Testis (tissue), 2 donors: Measurements from ENCODE around the gene MFSD12.
"Not testable (repeated sequence)": the region's sequence is repeated elsewhere in the genome, so short reads cannot be mapped to it uniquely, and the experiment has no call there.

Experiments used
- CTCF ChIP-seq, 3 experiments: fragments of 450-650 bp in 2 of 3; fragments of 200-600 bp in 1 of 3; sonication (generic) in 1 of 3; IDR thresholded peaks; one replicate each; pipeline ENCODE4 v1.5.1; 2016 to 2019; ENCODE audit warnings: antibody characterized with exemption in 3 of 3, mild to moderate bottlenecking in 2 of 3, moderate library complexity in 1 of 3
- POLR2A ChIP-seq: fragments of 450-650 bp; IDR thresholded peaks from one replicate; pipeline ENCODE4 v1.6.1; 2017; ENCODE audit warnings: antibody characterized with exemption, mild to moderate bottlenecking, moderate library complexity

- not testable (repeated sequence) for TF ChIP-seq CTCF (IDR thresholded peaks at IDR 0.05); POLR2A
Measured at GRCh38 chr19:3570042-3570441, 12.7 kb upstream of the MFSD12 start.
